Ishikawa (cell line): ENCODE measurements around the gene TBC1D22A.

Experiments used
- CEBPB ChIP-seq: IDR thresholded peaks from 2 replicates; pipeline ENCODE4 v1.6.1; 2012
- CREB1 ChIP-seq: IDR thresholded peaks from 2 replicates; pipeline ENCODE4 v1.6.1; 2012; ENCODE audit warnings: low read depth
- EGR1 ChIP-seq: IDR thresholded peaks from 2 replicates; pipeline ENCODE4 v1.6.1; 2012
- EP300 ChIP-seq: IDR thresholded peaks from 2 replicates; pipeline ENCODE4 v1.6.1; 2012; ENCODE audit warnings: borderline replicate concordance
- FOXM1 ChIP-seq: IDR thresholded peaks from 2 replicates; pipeline ENCODE4 v1.6.1; 2012; ENCODE audit warnings: low read depth, borderline replicate concordance
- MAX ChIP-seq: IDR thresholded peaks from 2 replicates; pipeline ENCODE4 v1.6.1; 2012
- NFIC ChIP-seq: IDR thresholded peaks from 2 replicates; pipeline ENCODE4 v1.6.1; 2012
- RAD21 ChIP-seq: IDR thresholded peaks from 2 replicates; pipeline ENCODE4 v1.6.1; 2012; ENCODE audit warnings: low read depth
- TAF1 ChIP-seq: IDR thresholded peaks from 2 replicates; pipeline ENCODE4 v1.6.1; 2012; ENCODE audit warnings: low read depth, mild to moderate bottlenecking
- TCF12 ChIP-seq: IDR thresholded peaks from 2 replicates; pipeline ENCODE4 v1.6.1; 2012; ENCODE audit warnings: low read depth
- TEAD4 ChIP-seq: IDR thresholded peaks from 2 replicates; pipeline ENCODE4 v1.6.1; 2012
- YY1 ChIP-seq: IDR thresholded peaks from 2 replicates; pipeline ENCODE4 v1.6.1; 2012; ENCODE audit warnings: low read depth
- ZBTB7A ChIP-seq: IDR thresholded peaks from 2 replicates; pipeline ENCODE4 v1.6.1; 2012; ENCODE audit warnings: low read depth
- TF ChIP-seq, protein P1 (sequence below): IDR thresholded peaks from 2 replicates; pipeline ENCODE4 v1.6.1; 2012; ENCODE audit warnings: low read depth, mild to moderate bottlenecking
- TF ChIP-seq, protein P2 (sequence below): IDR thresholded peaks from 2 replicates; pipeline ENCODE4 v1.6.1; 2012

The TBC1D22A gene

DNA sequence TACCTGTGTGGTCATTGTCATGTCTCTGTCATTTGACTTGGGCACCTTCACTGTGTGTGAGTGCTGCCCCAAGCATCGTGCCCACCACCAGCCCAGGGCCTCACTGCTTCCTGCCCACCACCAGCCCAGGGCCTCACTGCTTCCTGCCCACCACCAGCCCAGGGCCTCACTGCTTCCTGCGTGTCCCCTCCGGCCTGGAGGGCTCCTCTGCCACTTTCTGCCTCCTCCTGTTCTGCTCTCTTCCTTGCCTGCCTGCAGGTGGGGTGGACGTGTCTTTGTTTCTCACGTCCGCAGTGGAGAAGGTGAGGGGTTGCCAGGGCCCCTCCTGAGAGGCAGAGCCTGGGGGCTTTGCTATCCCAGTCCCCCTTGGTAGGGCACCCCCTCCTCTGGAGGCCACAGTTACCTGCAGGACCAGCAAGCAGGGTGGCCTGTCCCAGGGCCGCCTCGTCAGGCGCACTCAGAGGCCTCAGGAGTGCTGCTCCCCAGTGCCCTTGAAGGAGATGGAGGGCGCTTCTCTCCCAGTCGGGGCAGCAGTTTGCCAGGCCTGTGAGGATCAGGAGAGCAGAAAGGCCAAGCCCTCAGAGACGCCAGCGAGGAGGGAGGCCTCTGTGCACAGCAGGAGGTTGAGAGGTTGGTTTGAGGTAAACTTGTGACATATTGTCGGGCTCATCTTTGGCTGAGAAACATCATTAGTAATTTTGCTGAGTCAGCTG, 290.7 kb downstream of the TBC1D22A start:
- no peak for TF ChIP-seq MAX
- TF ChIP-seq EP300, result no peak
- TF ChIP-seq TAF1, result no peak
- TF ChIP-seq CREB1, result no peak
- TF ChIP-seq, protein P1, sequence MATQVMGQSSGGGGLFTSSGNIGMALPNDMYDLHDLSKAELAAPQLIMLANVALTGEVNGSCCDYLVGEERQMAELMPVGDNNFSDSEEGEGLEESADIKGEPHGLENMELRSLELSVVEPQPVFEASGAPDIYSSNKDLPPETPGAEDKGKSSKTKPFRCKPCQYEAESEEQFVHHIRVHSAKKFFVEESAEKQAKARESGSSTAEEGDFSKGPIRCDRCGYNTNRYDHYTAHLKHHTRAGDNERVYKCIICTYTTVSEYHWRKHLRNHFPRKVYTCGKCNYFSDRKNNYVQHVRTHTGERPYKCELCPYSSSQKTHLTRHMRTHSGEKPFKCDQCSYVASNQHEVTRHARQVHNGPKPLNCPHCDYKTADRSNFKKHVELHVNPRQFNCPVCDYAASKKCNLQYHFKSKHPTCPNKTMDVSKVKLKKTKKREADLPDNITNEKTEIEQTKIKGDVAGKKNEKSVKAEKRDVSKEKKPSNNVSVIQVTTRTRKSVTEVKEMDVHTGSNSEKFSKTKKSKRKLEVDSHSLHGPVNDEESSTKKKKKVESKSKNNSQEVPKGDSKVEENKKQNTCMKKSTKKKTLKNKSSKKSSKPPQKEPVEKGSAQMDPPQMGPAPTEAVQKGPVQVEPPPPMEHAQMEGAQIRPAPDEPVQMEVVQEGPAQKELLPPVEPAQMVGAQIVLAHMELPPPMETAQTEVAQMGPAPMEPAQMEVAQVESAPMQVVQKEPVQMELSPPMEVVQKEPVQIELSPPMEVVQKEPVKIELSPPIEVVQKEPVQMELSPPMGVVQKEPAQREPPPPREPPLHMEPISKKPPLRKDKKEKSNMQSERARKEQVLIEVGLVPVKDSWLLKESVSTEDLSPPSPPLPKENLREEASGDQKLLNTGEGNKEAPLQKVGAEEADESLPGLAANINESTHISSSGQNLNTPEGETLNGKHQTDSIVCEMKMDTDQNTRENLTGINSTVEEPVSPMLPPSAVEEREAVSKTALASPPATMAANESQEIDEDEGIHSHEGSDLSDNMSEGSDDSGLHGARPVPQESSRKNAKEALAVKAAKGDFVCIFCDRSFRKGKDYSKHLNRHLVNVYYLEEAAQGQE, result no peak
- TF ChIP-seq TEAD4, result no peak
- TF ChIP-seq, protein P2, sequence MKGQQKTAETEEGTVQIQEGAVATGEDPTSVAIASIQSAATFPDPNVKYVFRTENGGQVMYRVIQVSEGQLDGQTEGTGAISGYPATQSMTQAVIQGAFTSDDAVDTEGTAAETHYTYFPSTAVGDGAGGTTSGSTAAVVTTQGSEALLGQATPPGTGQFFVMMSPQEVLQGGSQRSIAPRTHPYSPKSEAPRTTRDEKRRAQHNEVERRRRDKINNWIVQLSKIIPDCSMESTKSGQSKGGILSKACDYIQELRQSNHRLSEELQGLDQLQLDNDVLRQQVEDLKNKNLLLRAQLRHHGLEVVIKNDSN, result no peak
- TF ChIP-seq FOXM1, result no peak
- no peak for TF ChIP-seq TCF12
- no peak for TF ChIP-seq EGR1
- TF ChIP-seq ZBTB7A, result no peak
- no peak for TF ChIP-seq YY1
- no peak for TF ChIP-seq NFIC
- TF ChIP-seq RAD21, result no peak

DNA sequence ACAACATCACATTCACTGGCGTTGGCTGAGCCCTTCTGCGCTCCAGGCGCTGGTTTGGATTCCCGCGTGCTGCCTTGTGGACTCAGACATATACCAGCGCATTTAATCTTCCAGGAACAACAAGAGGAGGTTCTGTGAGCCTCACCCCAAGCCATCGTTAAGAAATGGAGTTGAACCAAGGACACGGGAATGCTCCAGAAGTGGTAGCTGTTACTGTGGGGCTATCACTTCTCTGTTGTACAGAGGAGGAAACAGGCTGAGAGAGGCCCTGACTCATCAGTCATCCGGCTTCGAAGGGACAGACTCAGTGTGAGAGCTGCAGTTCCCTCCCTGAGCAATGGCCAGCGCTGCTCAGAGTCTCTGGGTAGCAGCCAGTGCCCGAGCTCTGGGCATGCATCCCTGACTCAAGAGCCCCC, 291.3 kb downstream of the TBC1D22A start:
- no peak for TF ChIP-seq NFIC
- no peak for TF ChIP-seq EP300
- TF ChIP-seq EGR1, result no peak
- no peak for TF ChIP-seq ZBTB7A
- TF ChIP-seq TCF12, result no peak
- no peak for TF ChIP-seq RAD21
- TF ChIP-seq, protein P1, result no peak
- TF ChIP-seq, protein P2, result no peak
- TF ChIP-seq TAF1, result no peak
- no peak for TF ChIP-seq CREB1
- TF ChIP-seq CEBPB, result no peak
- TF ChIP-seq TEAD4, result no peak
- no peak for TF ChIP-seq FOXM1
- TF ChIP-seq YY1, result no peak
- TF ChIP-seq MAX, result no peak

DNA sequence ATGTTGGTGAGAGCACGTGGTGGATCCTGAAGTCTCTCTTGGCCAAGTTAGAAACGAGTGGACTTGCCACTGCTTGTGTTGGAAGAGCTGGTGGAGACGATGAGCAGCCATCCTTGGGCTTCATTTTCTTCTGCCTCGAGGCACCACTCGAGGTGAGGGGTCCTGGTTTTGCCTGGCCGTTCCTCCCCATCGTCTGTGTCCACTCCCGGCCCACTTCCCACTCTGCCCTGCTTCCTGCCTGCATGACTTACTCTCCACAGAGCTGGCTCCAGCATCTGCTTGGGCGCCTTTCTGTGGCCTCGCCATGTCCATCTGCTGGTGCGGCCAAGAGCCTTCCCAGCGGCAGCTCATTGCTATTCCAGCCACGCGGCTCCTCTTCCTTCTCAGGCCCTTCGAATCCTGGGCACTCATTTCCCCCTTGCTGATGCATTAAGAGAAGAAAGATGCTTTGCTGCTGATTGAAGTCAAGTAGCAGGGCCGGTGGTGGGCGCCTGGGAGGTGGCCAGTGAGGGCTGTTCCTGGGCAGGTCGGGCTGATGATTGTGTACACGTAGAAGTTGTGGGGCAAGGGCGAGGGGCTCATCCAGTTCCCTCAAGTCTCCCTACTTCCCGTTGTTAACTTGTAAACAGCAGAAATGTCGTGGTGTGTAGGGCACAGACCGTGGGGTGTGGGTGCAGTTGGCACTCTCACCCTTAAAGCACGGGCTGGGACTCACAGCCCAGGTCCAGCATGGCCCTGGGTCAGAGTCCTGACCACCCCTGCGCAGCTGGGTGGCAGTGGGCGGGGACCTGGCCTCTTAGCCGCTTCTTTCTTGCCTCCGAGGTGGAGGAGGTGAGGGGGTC, 292.0 kb downstream of the TBC1D22A start:
- no peak for TF ChIP-seq NFIC
- TF ChIP-seq CEBPB, result no peak
- no peak for TF ChIP-seq EP300
- TF ChIP-seq TAF1, result no peak
- TF ChIP-seq RAD21, result no peak
- no peak for TF ChIP-seq TCF12
- TF ChIP-seq MAX, result no peak
- no peak for TF ChIP-seq EGR1
- no peak for TF ChIP-seq TEAD4
- no peak for TF ChIP-seq CREB1
- TF ChIP-seq, protein P1, result no peak
- no peak for TF ChIP-seq YY1
- no peak for TF ChIP-seq FOXM1
- no peak for TF ChIP-seq ZBTB7A
- TF ChIP-seq, protein P2, result no peak
